ENCODE measurements around the gene LRRN1.
"Not testable (repeated sequence)": the region's sequence is repeated elsewhere in the genome, so short reads cannot be mapped to it uniquely, and the experiment has no call there.

Gene LRRN1

GRCh38 chr3:3862534-3862933, 63.3 kb downstream of the LRRN1 start:
- H3K4me3 ChIP-seq (ENCODE audit: low read length): no peak overlapping the region
- no peak for DNase-seq (ENCODE audit: low read depth, low spot score)

- DNase-seq (ENCODE audit: low read depth, low spot score): no peak
These were observed 76.3 kb downstream of the LRRN1 start for GRCh38 chr3:3875491-3875890.

GRCh38 chr3:3881050-3881449, 81.8 kb downstream of the LRRN1 start:
- no peak overlapping the region for H3K4me3 ChIP-seq (ENCODE audit: low read length)
- no peak for DNase-seq (ENCODE audit: low read depth, low spot score)

More at GRCh38 chr3:3875491-3875890, 76.3 kb downstream of the LRRN1 start:
- H3K4me3 ChIP-seq (ENCODE audit: low read length): no peak overlapping the region

- not testable (repeated sequence) for DNase-seq (ENCODE audit: low read depth, low spot score); H3K4me3 ChIP-seq (ENCODE audit: low read length)
These were observed 88.1 kb downstream of the LRRN1 start for GRCh38 chr3:3887311-3887710.

- no peak overlapping the region for H3K4me3 ChIP-seq (ENCODE audit: low read length)
- no peak for DNase-seq (ENCODE audit: low read depth, low spot score)
These were observed 94.4 kb downstream of the LRRN1 start for GRCh38 chr3:3893590-3893989.

All from Jurkat, Clone E6-1 (cell line).